ENCODE results near the gene SH2B2.
"Not testable (repeated sequence)": the region's sequence is repeated elsewhere in the genome, so short reads cannot be mapped to it uniquely, and the experiment has no call there.

DNA sequence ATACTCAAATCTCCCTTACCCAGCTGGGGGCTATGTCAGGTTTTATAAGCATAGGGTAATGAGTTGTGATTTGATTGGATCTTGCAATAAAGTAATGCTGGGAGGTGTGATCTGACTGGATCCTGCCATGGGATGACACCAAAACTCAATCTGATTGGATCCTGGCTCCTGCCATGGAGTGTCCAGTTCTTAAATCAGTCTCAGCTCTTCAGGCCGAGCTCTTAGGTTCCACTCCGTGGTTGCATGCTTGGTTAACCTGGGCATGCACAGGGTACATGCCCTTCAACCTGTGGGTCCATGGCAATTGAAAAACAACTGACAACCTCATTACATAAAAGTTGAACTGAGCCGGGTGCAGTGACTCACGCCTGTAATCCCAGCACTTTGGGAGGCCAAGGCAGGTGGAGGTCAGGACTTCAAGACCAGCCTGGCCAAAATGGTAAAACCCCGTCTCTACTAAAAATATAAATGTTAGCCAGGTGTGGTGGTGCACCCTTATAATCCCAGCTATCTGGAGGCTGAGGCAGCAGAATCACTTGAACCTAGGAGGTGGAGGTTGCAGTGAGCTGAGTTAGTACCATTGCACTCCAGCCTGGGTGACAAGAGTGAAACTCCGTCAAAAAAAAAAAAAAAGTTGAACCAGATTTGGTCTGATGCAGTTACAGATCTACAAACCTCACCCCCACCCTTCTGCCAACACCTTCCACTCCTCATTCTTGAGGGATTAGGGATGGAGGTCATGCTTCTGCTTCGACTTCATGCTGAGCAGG lies 54.1 kb downstream of the SH2B2 start:
- TF ChIP-seq POLR2A, EP300 (IDR thresholded peaks at IDR 0.05): not testable (repeated sequence)
- TF ChIP-seq, protein P1, sequence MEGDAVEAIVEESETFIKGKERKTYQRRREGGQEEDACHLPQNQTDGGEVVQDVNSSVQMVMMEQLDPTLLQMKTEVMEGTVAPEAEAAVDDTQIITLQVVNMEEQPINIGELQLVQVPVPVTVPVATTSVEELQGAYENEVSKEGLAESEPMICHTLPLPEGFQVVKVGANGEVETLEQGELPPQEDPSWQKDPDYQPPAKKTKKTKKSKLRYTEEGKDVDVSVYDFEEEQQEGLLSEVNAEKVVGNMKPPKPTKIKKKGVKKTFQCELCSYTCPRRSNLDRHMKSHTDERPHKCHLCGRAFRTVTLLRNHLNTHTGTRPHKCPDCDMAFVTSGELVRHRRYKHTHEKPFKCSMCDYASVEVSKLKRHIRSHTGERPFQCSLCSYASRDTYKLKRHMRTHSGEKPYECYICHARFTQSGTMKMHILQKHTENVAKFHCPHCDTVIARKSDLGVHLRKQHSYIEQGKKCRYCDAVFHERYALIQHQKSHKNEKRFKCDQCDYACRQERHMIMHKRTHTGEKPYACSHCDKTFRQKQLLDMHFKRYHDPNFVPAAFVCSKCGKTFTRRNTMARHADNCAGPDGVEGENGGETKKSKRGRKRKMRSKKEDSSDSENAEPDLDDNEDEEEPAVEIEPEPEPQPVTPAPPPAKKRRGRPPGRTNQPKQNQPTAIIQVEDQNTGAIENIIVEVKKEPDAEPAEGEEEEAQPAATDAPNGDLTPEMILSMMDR (IDR thresholded peaks at IDR 0.05), result not testable (repeated sequence)

Measured in tibial nerve (tissue), 4 donors.